ENCODE data around the gene AQP11. TPM values are rescaled to one million over a fixed set of nuclear protein-coding genes. Genes with fewer than 3 reads are reported as not detected.
A peak's percentile ranks its signal among the peaks of the same experiment; 100 is the strongest.

Gene AQP11
- total RNA-seq, 2 donors from 2014 or later = 6.9 to 16.6 TPM

DNA sequence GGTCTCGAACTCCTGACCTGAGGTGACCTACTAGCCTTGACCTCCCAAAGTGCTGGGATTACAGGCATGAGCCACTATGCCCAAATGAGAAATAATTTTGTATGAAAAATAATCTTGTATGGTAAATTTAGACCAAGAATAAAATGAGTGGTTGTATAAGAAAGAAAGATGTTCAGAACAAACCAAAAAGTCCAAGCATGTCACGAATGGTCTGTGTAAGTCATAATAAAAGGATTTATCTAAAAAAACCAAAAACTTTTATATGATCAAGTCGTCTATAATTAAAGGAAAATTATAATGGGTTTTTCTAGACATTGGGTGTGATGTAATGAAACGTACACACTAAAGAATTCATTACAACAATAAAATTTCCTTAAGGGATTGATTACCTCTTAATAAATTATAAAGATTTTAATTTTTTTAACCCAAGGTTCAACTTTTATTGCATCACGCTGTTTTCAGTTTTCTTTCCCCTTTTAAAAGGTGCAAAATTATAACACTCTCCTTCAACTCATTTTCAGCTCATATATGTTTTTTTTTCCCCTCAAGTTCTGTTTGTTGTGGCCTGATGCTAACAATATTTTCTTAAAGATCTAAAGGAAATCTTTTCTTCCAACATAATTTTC, 8.9 kb upstream of the AQP11 start:
- no peaks in the 10 kb centered on the region for H3K27me3 ChIP-seq (replicated peaks; ENCODE audit: insufficient read depth)
- H3K4me3 ChIP-seq = no peak overlapping the region
- intact Hi-C loops (cut with DNase I) = no loop called here
- no peaks in the 10 kb centered on the region for H3K36me3 ChIP-seq
- H3K27ac ChIP-seq = no peak overlapping the region
- DNase-seq (ENCODE audit: low spot score) = no peak
- no peaks in the 10 kb centered on the region for H3K9me3 ChIP-seq
- 80% methylated on average over 5 of the region's 5 CpGs for WGBS
- no peaks in the 10 kb centered on the region for H3K4me1 ChIP-seq (replicated peaks)
- TF ChIP-seq POLR2A (IDR thresholded peaks at IDR 0.05) = no peak
- no peak for TF ChIP-seq POLR2AphosphoS5 (IDR thresholded peaks at IDR 0.05)
- no peak for TF ChIP-seq CTCF (IDR thresholded peaks at IDR 0.05)

DNA sequence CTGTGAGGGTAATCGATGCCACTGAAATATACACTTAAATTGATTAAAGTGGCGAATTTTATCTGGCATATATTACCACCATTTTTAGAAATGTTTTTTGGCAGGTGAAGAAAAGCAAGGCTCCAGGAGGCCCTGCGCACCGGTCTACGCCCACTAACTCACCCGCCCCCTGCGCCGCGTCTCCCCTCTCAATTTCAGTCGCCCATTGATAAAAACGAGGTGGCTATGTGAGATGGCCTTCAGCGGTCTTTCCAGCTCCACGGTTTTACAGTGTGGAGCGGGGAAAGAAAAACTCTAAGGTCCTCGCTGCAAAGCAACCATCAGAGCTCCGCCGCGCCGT, 602 bp upstream of the AQP11 start:
- Histone ChIP-seq H3K27me3 (replicated peaks; ENCODE audit: insufficient read depth) (no peaks in the 10 kb centered on the region), H3K36me3 (no peaks in the 10 kb centered on the region), H3K9me3 (no peaks in the 10 kb centered on the region), H3K4me1 (replicated peaks) (no peaks in the 10 kb centered on the region), H3K4me3 (peak overlapping the region; percentile 50 to 72), H3K27ac (peak overlapping the region; percentile 88 to 89)
- 1% methylated on average over 19 of the region's 19 CpGs for WGBS
- DNase-seq (ENCODE audit: low spot score) = no peak
- intact Hi-C loops (cut with DNase I) = no loop called here
- TF ChIP-seq POLR2A (IDR thresholded peaks at IDR 0.05) = no peak
- TF ChIP-seq CTCF (IDR thresholded peaks at IDR 0.05) = peak in 1 of 4 experiments; percentile 26
- no peak for TF ChIP-seq POLR2AphosphoS5 (IDR thresholded peaks at IDR 0.05)

GRCh38 chr11:77590194-77590782, 535 bp downstream of the AQP11 start:
- H3K9me3 ChIP-seq = no peaks in the 10 kb centered on the region
- H3K36me3 ChIP-seq = no peaks in the 10 kb centered on the region
- TF ChIP-seq CTCF (IDR thresholded peaks at IDR 0.05) (peak in 1 of 4 experiments; percentile 22), POLR2AphosphoS5 (IDR thresholded peaks at IDR 0.05) (no peak), POLR2A (IDR thresholded peaks at IDR 0.05) (no peak)
- peak; percentile 40 for DNase-seq (ENCODE audit: low spot score)
- 4% methylated on average over 31 of the region's 31 CpGs for WGBS
- intact Hi-C loops (cut with DNase I) = no loop called here
- H3K27ac ChIP-seq = peak overlapping the region; percentile 88 to 89
- H3K4me3 ChIP-seq = peak overlapping the region; percentile 50 to 72
- H3K4me1 ChIP-seq (replicated peaks) = no peaks in the 10 kb centered on the region
- no peaks in the 10 kb centered on the region for H3K27me3 ChIP-seq (replicated peaks; ENCODE audit: insufficient read depth)

GRCh38 chr11:77592727-77593126, 3.0 kb downstream of the AQP11 start:
- intact Hi-C loops (cut with DNase I) = no loop called here
- no peak for DNase-seq (ENCODE audit: low spot score)
- TF ChIP-seq CTCF (IDR thresholded peaks at IDR 0.05) (no peak), POLR2A (IDR thresholded peaks at IDR 0.05) (no peak), POLR2AphosphoS5 (IDR thresholded peaks at IDR 0.05) (no peak)
- no peaks in the 10 kb centered on the region for H3K27me3 ChIP-seq (replicated peaks; ENCODE audit: insufficient read depth)
- H3K4me3 ChIP-seq = no peak overlapping the region
- no peaks in the 10 kb centered on the region for H3K36me3 ChIP-seq
- no peaks in the 10 kb centered on the region for H3K4me1 ChIP-seq (replicated peaks)
- 35% methylated on average over 2 of the region's 2 CpGs for WGBS
- H3K27ac ChIP-seq = no peak overlapping the region
- no peaks in the 10 kb centered on the region for H3K9me3 ChIP-seq

DNA sequence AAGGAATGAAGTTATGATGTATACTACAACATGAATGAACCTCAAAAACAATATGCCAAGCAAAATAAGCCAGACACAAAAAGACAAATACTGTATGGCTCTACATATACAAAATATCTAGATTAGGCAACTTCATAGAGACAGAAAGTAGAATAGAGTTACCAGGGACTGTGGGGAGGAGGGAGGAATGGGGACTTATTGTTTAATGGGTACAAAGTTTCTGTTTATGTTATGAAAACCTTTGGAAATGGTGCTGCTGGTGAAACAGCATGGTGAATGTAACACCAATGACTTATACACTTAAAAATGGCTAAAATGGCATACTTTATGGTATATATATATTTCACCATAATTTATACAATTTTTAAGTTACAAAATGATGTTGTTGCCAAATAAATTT, 4.1 kb downstream of the AQP11 start:
- no peaks in the 10 kb centered on the region for H3K9me3 ChIP-seq
- H3K4me3 ChIP-seq = no peak overlapping the region
- H3K4me1 ChIP-seq (replicated peaks) = no peaks in the 10 kb centered on the region
- intact Hi-C loops (cut with DNase I) = no loop called here
- no peaks in the 10 kb centered on the region for H3K36me3 ChIP-seq
- no peaks in the 10 kb centered on the region for H3K27me3 ChIP-seq (replicated peaks; ENCODE audit: insufficient read depth)
- DNase-seq (ENCODE audit: low spot score) = no peak
- H3K27ac ChIP-seq = no peak overlapping the region
- TF ChIP-seq POLR2AphosphoS5 (IDR thresholded peaks at IDR 0.05) (no peak), POLR2A (IDR thresholded peaks at IDR 0.05) (no peak), CTCF (IDR thresholded peaks at IDR 0.05) (no peak)
